IPS DF 4.7 (cell line): Measurements from ENCODE around the gene FLYWCH1.
"Not testable (repeated sequence)": the region's sequence is repeated elsewhere in the genome, so short reads cannot be mapped to it uniquely, and the experiment has no call there.

Experiments
- DNase-seq: peaks from one replicate; pipeline ENCODE4 v3.0.0-alpha.2; 2013; ENCODE audit warnings: low spot score; ENCODE audit errors: extremely low read depth

FLYWCH1 gene

DNA sequence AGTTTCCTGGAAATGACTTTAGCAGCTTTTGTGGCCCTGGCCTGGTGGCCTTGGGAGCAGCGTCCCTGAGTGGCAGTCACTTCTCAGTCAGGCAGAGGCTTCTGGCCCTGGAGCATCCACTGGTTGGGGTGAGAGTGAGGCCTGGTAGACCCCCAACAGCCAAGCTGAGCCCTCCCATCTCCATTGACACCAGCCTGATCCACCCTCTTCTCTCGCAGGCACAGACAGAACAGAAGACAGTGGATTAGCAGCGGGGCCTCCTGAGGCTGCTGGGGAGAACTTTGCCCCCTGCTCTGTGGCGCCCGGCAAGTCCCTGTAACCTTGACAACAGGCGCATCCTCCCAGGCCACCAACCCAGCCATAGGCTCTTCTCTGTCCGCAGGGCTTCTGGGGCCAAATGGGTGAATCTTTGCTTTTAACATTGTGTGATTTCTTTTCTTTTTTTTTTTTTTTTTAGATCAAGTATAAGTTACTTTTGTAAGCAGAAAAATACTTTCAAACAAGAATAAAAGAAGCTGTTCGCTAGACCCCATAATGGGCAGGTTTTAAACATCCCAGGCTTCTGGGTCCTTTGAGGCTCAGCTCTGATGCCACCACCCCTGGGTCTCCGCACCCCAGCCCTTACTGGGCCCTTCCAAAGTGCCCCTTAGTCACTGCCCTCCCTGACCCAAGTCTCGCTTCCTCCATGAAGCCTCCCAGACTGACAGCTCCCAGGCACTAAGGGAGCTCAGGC, 12.7 kb upstream of the FLYWCH1 start:
- no peak for DNase-seq

DNA sequence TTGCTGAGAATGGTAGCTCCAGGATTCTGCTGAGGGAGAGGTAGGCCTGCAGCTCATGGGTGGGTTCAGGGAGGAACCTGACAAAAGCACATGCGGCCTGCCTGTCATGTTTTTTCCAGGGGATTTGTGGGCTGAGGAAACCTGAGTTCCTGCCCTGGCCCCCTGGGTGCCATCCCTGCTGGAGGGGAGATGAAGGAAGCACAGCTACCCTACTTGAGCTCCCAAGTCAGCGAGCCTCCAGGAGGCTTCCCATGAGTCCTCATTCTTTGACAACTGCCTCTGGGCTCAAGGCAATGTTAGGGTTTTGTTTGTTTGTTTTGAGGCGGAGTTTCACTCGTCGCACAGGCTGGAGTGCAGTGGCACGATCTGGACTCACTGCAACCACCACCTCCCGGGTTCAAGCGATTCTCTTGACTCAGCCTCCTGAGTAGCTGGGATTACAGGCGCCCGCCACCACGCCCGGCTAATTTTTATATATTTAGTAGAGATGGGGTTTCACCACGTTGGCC, 12.1 kb upstream of the FLYWCH1 start:
- no peak for DNase-seq

DNA sequence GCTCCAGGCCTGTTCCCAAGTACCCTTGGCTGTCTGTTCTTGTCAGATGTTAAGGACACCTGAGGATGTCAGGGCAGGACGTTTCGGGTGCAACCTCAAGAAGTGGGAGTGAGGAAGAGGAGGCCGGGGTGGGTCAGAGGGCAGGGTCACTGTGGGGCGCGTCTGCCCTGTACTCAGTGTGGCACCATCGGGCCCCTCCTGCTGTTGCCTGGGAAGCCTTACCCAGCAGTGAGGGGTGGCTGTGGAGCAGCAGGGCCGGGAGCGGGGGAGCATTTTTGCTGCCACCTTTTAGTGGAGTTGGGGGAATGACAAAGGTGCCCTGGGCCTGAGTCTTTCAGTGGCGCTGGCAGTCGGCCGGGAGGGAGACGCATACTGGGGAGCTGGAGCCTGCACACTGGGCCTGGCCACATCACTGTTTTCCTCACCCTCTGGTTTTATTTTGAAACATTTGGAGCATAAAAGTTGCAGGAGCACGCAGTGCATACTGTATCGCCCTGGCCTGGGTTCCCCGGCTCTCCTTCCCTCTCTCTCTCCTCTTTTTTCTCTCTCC, 11.1 kb upstream of the FLYWCH1 start:
- no peak for DNase-seq

DNA sequence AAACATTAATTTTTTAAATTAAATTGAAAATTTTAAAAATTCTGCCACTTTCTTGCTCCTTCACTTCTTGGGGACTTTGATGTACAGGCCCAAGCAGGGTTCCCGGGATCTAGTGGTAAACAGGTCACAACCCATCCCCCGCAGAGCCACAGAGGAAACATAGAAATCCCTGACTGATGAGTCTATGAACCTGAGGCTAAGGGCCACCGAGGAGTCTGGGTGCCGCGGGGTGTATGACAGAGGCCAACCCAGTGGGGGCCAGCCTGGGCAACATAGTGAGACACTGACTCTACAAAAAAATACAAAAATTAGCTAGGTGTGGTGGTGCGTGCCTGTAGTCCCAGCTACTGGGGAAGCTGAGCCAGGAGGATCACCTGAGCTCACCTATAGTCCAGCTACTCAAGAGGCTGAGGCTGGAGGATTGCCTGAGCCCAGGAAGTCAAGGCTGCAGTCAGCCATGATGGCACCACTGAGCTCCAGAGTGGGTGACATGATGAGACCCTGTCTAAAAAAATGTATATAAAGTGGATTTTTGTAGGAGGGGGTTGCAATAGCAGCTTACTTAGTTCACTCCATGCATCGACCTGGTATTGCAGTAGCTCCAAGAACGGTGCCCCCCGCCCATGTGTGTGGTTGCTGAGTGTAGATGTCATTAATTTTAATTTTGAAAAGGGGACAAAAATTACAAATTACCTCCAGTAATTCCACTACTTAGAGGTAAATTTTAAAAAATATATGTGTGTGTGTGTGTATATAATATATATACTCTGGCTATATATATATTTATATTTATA, 9.2 kb upstream of the FLYWCH1 start:
- DNase-seq, result no peak

DNA sequence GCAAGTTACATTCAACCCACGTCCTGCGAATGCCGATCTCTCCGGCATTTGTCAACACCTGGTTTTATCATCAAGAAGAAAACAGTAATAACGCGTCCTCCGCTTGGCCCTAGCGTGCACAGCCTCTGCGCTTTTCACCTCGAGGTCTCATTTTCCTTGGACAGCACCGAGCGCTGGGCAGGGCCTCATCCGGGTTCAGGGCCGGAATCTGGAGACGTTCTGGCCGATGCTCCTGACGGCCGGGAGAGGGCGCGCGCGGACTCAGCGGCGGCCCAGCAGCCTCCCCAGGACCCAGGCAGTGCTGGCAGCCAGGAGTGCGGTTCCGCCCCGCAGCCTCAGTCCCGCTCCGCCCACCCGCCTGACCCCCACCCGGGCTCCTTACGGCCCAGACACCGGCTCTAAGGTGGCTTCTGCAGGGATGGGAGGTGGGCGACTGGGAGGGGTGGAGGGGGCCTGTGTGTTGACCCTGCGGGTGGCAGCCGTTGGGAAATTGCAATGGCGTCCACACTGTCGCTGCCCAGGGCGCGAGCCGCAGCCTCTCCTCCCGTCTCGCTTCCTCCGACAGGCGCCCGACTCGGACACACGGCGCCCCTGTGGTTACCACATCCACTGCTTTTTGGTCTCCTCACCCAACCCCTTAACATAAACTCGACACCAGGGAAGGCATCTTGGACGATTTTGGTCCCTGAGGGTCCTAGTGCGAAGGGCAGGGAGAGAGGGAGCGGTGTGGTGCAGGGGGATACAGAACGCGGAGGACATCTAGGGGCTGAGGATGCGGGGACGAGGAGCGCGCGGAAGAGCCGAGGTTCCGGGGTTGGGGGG, 7.4 kb upstream of the FLYWCH1 start:
- DNase-seq, result no peak

DNA sequence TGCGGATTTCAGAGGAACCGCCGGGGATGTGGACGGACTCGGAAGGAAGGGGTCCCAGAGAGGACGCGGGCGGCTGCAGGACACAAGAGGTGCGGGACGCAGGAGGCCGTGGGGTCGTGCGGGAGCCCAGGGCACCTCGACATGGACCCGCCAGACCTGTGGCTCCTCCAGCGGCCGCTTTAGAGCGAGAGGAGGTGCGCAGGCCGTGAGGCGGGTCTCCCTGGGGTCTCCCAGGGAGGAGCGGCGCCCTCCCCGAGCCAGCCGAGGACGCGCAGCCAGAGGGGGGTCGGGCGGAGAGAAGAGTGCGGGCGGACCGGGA, 6.8 kb upstream of the FLYWCH1 start:
- no peak for DNase-seq

DNA sequence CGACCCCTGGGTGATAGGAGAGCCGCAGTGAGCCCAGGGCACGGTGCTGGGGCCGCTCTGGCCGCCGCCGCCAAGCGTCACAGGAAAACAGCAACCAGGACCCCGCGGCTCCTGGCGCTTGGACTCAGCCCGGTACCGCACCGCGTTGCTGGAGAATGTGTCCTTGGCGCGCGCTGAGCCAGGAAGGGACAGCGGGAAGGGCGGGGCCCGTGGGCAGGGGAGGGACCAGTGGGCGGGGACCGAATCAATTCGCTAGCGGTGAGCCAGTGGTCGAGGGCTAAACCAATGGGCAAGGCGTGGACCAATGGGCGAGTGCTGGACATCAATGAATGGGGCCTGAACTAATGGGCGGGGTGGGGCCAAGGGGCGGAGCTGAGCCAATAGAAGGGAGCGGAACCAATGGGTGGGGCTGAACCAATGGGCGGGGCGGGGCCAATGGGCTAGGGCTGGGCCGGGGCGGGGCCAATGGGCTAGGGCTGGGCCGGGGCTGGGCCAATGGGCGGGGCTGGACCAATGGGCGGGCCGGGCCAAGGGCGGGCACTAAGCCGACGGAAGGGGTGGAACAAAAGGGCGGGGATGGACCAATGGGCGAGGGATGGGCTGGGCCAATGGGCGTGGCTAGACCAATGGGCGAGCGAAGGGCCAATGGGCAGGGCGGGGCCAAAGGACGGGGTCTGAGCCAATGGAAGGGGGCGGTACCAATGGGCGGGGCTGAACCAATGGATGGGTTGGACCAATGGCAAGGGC, 6.3 kb upstream of the FLYWCH1 start:
- peak; percentile 94 for DNase-seq

DNA sequence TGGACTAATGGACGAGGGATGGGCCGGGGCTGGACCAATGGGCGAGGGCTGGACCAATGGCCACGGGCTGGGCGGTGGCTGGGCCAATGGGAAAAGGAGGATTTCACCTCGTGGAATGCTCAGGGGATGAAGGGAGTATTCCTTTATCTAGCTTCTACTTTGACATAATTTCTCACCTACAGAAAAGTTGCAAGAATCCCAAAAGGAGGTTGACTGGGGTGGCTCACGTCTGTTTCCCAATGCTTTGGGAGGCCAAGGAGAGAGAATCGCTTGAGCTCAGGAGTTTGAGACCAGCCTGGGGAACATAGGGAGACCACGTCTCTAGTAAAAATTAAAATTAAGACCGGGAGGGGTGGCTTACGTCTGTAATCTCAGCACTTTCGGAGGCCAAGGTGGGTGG, 5.7 kb upstream of the FLYWCH1 start:
- no peak for DNase-seq

DNA sequence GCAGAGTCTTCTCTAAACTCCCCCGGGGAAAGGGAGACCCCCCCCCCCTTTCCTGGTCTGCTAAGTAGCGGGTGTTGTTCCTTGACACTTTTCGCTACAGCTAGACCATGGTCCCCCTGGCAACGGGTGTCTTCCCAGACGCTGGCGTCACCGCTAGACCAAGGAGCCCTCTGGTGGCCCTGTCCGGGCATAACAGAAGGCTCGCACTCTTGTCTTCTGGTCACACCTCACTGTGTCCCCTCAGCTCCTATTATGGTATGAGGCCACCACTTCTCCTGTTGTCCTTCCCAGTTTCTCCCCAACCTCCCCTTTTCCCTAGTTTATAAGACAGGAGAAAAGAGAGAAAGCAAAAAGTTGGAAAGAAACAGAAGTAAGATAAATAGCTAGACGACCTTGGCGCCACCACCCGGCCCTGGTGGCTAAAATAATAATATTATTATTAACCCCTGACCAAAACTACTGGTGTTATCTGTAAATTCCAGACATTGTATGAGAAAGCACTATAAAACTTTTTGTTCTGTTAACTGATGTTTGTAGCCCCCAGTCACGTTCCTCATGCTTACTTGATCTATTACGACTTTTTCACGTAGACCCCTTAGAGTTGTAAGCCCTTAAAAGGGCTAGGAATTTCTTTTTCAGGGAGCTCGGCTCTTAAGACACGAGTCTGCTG, 4.5 kb upstream of the FLYWCH1 start:
- not testable (repeated sequence) for DNase-seq

DNA sequence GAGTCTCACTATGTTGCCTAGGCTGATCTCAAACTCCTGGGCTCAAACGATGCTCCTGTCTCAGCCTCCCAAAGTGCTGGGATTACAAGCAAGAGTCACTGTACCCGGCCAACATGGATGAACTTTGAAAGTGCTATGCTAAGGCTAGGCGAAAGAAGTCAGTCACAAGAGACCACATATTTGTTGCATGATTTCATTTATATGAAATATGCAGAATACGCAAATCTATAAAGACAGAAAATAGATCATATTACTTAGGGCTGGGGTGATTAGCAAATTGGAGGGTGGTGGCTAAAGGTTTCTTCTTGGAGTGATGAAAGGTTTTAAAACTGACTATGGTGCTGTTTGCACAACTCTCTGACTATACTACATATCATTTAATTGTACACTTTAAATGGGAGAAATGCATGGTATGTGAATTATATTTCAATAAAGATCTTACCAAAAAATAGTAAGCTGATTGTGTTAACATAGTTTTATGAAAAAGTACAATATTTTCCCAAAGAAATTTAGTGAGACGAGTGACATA, 1.2 kb upstream of the FLYWCH1 start:
- no peak for DNase-seq

DNA sequence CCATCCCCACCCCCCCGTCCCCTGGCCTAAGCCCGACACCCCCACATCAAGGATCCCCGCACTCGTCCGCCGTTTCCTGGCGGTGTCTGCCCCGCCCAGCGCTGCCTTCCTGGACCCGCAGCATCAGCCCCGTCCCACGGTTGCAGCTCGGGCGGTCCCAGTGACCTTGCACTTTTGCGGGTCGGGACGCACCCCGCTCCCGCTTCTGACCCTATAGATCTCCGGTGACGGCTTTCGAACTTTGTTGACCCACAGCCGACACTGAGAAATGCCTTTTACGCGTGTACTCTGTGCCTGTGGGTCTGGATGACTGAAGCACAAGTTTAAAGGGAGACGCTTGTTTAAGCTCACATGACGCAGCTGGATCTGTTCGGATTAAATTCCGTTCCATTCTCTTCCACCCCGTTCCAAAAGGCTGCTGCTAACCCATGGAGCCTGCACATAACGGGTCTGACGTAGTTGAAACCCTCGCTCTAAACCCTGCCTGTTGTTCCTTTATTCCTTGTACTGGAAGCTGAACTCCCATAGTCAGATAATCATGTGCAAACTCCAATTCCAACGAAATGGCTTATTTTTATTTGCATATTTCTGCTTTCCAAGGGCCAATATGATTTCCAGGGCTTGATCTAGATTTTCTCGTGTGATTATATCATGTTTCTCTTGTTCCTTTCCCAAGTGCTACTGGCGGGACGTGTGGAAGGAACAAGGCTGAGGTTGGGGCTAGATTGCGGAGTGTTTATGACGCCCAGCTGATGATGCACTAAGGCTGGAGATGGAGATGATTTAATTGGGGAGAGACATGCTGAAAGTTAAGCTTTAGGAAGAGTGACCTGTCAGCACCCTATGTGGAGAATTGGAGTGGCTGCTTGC, 834 bp downstream of the FLYWCH1 start:
- DNase-seq, result no peak

DNA sequence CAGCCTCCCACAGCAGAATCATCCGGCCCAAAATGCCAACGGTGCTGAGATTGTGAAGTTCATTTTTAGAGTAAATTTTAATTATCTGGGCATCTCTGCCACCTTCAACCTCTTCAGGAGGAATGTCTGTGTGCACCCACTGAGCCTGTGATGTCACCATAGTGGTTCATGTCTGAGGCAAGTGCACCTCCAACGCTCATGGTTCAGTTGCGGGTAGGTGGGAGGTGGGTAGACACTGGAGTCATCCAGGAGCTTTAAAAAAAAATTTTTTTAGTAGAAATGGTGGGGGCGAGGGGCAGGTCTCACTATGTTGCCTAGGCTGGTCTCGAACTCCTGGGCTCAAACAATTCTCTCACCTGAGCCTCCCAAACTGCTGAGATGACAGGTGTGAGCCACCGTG, 1.9 kb downstream of the FLYWCH1 start:
- no peak for DNase-seq

DNA sequence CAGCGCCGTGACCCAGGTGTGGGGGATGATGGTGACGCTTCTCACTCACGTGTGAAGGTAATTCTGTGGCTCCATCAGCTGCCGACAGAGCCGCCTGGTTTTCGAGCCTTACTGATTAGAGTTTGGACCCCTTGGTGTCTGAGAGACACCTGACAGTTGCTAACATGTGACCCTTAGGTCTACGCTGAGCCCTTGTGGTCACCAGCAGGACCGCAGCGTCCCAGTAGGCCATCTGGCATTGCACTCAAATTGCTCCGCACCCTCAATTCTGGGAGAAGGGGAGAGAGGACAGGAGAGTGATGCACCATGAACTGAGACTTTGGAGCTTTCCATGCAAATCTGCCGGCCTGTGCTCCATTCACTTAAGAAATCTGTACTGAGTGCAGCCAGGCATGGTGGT, 2.5 kb downstream of the FLYWCH1 start:
- no peak for DNase-seq

DNA sequence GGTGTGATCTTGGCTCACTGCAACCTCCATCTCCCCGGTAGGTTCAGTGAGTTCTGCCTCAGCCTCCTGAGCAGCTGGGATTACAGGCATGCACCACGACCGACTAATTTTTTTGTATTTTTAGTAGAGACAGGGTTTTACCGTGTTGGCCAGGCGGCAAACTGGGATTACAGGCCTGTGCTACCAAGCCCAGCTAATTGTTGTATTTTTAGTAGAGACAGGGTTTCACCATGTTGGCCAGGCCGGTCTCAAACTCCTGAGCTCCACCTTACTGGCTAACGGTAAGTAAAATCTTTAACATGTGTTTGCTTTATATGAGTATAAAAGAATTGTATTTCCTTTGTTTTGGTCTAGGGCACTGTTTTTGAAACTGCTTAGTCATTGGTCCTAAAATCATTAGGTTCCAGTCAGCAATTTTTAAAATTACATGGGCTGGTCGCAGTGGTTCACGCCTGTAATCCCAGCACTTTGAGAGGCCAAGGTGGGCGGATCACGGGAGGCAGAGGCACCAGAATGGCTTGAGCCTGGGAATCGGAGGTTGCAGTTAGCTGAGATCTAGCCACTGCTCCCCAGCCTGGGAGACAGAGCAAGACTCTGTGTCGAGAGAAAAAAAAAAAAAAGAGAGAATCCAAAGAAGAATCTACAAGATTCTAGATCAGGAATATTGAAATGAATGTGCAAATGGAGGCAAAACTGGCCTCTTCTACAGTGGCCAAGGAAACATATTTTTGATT, 3.6 kb downstream of the FLYWCH1 start:
- DNase-seq, result no peak

DNA sequence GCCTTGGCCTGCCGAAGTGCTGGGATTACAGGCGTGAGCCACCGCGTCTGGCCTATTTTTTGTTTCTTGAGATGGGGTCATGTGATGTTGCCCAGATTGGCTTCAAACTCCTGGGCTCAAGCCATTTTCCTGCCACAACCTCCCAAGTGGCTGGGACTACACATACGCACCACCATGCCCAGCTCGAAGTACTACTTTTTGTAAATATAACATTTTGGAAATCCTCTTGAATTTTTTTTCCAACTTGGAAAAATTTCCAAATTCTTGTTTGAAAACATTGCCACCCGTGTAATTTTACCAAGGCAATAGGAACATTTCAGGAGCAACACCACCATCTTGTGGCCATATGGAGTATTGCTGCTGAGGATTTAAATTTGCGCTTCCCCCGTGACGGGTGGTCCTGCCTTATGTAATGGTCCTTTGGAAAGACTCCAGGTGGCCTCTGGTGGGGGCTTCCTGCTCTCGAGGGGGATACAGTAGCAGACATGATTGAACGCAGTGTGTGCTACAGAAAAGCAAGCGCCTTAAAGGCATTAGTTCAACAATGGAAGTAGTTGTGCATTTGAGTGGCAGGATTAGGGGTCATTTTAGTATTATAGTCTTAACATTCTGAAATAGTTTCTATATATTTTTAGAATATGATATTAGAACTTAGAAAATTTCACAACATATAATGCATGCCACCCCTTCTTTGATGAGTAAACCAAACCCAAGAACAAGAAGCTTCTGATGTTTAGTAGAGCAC, 8.0 kb downstream of the FLYWCH1 start:
- DNase-seq, result no peak

DNA sequence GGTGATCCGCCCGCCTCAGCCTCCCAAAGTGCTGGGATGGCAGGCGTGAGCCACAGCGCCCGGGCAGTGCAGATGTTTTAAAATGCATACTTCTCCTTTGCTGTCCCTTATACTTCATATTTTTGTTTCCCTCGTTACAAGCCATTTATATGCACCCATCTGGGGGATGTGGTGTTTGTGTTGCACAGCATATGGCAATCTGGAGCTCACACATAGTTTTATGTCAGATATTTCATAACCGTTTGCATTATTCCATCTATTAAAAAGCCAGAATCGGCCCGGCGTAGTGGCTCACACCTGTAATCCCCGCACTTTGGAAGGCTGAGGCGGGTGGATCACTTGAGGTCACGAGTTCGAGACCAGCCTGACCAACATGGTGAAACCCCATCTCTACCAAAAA, 11.8 kb downstream of the FLYWCH1 start:
- no peak for DNase-seq

DNA sequence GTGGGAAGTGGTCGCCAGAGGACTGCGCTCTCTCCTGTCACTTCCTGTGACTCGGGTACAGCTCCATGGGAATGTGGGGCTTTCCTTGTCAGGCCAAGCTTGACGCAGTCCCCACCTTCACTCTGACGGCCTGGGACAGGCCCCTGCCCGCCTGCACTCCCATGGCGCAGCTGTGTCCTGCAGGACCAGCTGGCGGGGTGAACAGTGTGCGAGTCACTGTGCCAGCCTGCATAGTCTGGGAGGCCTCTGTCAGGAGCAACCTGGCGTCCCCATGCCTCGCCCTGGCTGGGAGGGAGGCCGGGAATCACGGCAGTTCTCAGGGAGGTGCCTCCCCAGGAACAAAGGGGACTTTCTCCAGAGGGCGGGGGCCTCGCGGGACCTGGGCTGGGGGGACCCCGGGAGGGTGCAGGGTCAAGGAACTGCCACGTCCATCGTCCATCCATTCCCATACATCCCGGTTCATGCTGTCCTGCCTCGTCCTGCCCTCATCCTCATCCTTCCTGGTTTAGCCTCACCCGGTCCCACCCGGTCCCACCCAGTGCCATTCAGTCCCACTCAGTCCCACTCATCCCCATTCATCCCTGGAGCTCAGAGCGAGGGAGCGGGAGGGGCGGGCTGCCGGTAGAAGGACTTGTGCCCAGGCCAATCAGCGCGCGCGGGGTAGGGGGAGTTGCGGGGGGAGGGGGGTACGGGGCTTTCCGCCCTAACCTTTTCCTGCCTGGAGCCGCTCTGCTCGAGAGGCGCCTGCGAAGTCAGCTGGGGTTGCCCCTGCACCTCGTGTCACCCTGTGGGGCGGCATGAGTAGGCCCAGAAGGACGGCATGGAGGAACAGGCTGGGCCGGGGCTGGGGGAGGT, 13.4 kb downstream of the FLYWCH1 start:
- no peak for DNase-seq
